GM18511 (cell line): Measurements from ENCODE around the gene GZMH.
A peak's percentile ranks its signal among the peaks of the same experiment; 100 is the strongest.
"Not testable (repeated sequence)": the region's sequence is repeated elsewhere in the genome, so short reads cannot be mapped to it uniquely, and the experiment has no call there.

Source experiments
- ATAC-seq: cut with Tn5 transposase; IDR thresholded peaks from one replicate; pipeline ENCODE4 v1.9.1; 2021; ENCODE audit warnings: mild to moderate bottlenecking, moderate library complexity; ENCODE audit not compliant: unreplicated experiment

GZMH gene

DNA sequence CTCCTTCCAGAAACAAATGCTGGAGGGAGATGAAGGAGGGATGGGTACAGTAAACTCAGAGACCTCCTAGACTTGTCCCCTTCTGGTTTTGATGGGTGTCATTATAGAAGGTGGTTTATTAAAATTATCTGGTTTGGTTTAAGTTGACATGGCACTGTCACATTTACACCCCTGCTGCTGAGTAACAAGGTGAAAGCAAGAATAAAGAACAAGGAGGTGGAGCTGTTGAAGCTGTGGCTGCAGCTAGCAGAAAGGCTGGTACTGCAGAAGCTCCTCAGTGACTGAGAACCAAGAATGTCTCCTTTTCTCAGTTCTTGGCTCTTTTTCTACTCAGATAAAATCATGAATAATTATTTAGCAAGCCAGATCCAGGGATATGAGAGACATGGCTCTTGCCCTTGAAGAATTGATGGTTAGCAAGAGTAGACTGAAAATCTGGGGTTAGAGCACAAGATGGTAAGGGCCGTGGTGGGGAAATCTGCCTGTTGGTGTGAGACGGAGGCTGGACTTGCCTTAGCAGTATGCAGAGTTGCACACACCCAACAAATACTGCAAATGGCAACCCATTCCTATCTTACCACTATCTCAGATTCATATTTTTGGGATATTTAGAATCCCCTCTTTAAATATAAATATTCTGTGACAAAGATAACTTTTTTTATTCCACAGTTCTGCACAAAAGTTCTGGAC is at the start of gene GZMH:
Gene GZMH, minus strand, starts transcription at position 31 of the 690 bp plus-strand sequence. CDS start 72 bp downstream, outside the sequence.
- ATAC-seq = peak; percentile 50

GRCh38 chr14:24648361-24648760 is 38.9 kb upstream of the GZMH start:
- not testable (repeated sequence) for ATAC-seq

- ATAC-seq = no peak
These were observed 30.4 kb upstream of the GZMH start for GRCh38 chr14:24639905-24640304.

DNA sequence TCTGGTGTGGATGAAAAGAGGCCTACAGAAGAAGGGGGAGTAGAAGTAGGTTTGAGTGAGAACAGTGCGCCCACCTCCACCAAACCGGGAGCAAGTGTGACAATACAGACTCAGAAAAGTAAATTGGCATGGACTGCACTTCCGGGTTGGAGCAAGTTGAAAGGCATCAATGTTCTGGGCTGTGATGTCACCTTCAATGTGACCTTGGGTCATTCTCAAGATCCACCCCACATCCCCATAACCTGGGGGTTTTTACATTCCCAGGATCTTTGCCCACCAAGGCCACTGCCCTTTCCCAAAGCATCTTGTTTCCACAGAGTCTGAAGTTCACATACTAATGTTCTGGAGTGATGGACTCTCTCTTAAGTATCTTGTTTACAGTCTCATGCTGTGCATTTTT is 29.8 kb upstream of the GZMH start:
- no peak for ATAC-seq

GRCh38 chr14:24634158-24634557 is 24.7 kb upstream of the GZMH start, which contains the start of gene GZMB:
GZMB (minus strand) TSS chr14:24634190; CDS start chr14:24634160, 30 bp downstream.
- no peak for ATAC-seq

DNA sequence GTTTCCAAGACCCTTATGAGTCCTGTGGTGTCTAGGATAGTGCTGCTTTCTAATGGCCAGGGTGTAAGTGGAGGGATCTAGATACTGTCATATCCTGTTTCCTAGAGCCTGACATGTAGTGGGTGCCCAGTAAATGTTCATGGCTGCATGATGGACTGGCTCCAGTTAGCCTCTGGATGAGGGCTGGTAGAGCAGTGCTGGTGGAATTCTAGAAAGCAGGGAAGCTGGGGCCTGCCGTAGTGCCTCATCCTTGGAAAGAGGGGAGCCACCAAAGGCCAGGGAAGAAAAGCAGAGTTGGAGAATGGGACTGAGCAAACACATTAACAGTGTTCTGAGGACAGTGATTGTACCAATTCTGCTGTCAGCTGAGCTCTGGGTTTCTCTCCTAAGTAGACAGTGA is 23.9 kb upstream of the GZMH start:
- no peak for ATAC-seq

GRCh38 chr14:24632761-24633160 is 23.3 kb upstream of the GZMH start:
- no peak for ATAC-seq

- no peak for ATAC-seq
These were observed 22.9 kb upstream of the GZMH start for GRCh38 chr14:24632336-24632735.

GRCh38 chr14:24631749-24632335 is 22.4 kb upstream of the GZMH start:
- no peak for ATAC-seq

GRCh38 chr14:24630872-24631477 is 21.5 kb upstream of the GZMH start:
- no peak for ATAC-seq

DNA sequence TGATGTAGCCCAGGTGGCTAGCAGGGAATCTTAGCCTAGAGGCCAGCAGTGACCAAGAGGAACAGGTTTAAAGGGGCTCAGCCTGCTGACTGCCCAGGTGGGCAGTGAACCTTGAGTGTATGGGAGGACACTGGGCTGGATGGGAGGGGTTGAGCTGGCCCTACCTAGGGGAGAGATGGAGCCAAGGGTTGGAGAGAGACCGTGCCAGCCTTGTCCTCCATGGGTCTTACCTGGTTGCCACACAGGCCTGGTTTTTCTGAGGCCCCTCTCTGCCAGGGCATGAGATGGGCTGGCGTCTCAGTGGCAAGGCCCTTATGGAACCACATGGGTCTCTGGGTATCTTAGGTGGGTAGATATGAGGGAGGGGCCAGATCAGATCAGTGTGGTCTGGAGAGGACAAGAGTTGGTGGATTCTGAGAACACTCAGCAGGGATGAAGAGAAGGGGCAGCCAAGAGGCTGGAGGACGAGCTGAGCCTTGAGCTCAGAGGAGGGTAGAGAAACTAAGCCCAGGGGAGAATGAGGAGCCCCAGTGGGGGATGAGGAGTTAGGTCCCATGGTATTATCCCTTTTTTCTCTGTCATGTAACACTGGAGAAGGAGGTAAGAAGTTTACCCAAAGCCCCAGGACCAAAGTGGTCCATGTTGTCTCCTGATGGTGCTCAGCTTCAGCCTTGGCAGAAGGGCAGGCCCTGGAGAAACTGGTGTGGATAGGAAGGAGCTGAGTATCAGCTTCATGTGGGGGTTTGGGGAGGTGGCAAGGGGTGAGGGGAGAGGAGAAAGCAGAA is 20.8 kb upstream of the GZMH start:
- no peak for ATAC-seq

GRCh38 chr14:24629521-24629920 is 20.0 kb upstream of the GZMH start:
- no peak for ATAC-seq

DNA sequence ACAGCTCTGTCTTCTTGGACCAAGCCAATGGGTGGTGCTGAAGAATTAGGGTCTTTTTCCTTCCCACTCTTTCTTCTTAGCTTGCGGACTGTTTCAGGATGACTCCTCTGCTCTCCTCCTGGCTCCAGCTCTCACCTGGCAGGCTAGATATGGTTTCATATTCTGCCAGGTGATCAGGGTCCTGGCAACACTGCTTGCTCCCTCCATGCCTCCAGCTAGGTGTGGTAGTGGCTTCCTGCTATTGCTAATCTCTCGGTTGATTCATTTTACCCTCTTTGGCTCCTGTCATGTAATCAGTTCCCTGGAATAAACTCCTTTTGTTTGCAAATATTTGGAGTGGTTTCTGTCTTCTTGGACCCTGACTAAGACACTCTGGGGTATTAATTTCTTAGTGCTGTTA is 4.3 kb upstream of the GZMH start:
- ATAC-seq = no peak

GRCh38 chr14:24613241-24613640 is 3.8 kb upstream of the GZMH start:
- no peak for ATAC-seq

- no peak for ATAC-seq
These were observed 2.7 kb upstream of the GZMH start for GRCh38 chr14:24612196-24612595.

DNA sequence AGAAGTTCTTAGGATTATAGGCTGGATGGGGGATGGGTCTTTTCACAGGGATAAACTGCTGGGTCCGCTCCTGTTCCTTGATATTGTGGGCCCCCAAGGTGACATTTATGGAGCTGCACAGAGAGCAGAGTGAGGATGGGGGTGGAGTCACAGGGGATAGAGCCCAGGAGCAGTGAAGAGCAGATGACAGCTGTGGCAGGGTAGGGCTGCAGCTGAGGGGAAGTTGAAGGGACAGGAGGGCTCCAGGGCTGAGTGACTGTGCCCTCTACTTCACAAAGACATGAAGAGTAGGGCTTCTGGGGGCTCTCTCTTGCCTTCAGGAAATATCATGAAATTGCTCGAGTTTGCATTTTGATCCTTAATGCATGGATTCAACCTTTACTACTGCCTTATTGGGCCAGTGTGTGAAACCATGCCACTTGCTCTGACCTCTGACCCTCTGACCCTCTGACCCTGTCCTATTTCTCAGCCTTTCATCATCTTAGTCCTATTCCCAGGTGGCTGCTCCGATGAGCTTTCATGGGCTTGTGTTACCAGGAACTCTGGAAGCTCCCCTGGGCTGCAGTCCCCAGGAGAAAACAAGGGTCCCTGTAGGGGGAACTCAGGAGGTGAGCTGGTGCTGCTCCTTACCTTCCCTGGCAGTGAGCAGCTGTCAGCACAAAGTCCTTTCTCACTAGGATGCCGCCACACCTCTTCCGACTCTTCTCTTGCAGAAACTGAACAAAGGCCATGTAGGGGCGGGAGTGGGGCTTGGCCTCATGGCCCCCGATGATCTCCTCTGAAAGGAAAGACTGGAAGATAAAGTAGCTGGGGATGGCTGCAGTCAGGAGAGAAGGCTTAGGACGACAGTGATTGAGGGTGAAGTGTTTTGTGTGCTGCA is 1.6 kb downstream of the GZMH start:
- no peak for ATAC-seq

DNA sequence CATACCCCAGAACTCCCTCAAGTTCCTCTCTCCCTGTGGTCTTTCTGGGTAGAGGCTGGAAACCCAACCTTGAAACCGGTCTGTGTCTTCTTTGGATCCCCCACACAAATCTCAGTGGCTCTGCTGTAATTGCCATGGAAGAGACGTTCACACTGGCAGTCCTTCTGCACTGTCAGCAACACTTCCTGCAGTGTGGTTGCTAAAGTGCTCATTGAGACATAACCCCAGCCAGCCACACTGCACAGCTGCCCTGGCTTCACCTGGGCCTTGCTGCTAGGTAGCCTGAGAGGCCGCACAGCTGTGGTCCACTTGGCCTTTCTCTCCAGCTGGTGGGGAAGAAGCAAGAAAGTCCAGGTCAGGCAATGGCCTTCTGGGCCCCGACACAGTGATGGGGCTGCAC is 2.4 kb downstream of the GZMH start:
- ATAC-seq = no peak

DNA sequence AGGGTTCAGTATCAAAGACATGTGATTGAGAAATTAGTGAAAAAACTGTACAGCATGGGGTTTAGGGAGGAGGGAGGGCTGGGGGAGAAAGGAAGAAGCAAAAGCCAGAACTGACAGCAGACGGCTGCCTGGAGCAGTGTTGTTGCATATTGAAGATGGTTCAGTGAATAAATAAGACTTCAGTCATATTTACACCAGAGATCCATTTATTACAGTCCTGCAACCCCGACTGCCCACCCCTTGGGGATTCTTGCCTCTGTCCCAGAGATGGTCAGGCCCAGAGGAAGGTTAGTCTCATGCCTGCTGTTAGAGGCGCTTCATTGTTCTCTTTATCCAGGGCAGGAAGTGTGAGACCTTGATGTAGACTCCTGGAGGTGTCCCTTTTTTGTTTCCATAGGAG is 3.2 kb downstream of the GZMH start:
- ATAC-seq = no peak

DNA sequence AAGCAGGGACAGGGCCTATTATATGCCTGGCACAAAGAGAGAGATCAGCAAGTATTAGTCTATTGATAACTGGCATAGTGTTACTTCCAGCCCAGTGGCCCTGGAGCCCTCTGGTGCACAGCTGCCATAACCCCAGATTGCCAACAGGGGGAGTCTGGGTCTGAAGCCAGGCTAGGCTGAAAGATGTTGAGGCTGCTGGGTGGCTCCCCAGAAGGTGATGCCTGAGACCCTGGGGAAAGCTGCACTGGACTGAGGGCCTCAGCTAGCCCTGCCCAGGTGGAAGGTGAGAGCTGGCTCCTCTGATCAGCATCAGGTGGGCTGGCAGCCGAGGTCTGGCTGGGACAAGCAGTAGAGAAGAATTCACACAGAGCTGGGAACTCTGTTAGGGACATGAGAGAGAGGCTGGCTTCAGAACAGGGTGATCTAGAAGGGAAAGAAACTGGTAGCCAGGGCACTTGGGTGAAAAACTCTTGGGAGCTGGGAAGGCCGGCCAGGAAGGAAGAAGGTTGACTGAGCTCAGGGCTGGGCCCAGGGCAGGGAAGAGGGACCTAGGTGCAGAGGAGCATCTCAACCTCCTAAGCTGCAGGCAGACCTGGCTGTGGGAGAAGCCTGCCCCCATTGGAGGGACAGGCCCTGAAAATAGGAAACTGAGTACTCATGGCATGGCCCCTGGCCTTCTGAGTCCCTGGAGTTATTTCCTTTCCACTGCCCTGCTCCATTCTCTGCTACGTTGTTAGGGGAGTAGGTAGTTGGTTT is 3.9 kb downstream of the GZMH start:
- peak; percentile 86 for ATAC-seq

DNA sequence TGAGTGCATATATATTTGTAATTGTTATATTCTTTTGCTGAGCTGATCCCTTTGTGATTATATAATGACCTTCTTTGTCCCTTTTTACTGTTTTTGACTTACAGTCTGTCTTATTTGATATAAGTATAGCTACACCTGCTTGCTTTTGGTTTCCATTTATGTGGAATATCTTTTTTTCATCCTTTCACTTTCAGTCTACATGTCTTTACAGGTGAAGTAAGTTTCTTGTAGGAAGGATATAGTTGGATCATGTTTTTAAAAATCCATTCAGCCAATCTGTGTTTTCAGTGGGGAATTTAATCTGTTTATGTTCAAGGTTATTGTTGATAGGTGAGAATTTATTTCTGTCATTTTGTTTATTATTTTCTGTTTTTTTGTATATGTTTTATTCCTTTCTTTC is 12.1 kb downstream of the GZMH start:
- no peak for ATAC-seq
